Stimulated activated CD8-positive, alpha-beta memory T cell treated with anti-CD3 and anti-CD28 coated beads, Interleukin-7, amount 100 ng/mL, for 4 hours (primary cell): ENCODE results near the gene ZC3H6.
"Not testable (repeated sequence)": the region's sequence is repeated elsewhere in the genome, so short reads cannot be mapped to it uniquely, and the experiment has no call there.

Experiments used
- DNase-seq, 2 donors: peaks; one replicate each; pipeline ENCODE4 v3.0.0-alpha.2; 2020; ENCODE audit warnings: low read depth in 2 of 2

Gene ZC3H6

DNA sequence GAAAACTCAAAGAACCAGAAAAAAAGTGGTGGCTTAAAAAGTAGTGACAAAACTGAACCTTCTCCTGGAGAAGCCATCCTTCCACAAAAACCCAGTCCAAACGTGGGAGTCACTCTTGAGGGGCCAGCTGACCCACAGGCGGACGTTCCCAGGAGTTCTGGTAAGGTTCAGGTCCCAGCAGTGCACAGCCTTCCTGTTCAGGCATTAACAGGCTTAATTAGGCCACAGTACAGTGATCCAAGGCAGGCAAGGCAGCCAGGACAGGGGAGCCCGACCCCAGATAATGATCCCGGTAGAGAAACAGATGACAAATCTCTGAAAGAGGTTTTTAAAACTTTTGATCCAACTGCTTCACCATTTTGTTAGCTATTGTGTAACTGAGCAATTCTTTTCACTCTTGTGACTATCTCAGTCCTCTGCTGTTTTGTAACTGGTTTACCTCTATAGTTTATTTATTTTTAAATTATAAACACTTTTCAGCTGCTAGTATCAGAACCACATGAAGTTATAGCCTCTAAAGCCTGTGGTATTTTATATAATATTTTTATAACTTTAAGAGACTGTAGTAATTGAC is 56.8 kb downstream of the ZC3H6 start:
- no peak for DNase-seq

- DNase-seq = no peak
Measured at GRCh38 chr2:112335600-112335999, 60.2 kb downstream of the ZC3H6 start.

- no peak for DNase-seq
Measured at GRCh38 chr2:112339986-112340385, 64.6 kb downstream of the ZC3H6 start.

- no peak for DNase-seq
Measured at GRCh38 chr2:112340475-112341267, 65.3 kb downstream of the ZC3H6 start.

DNA sequence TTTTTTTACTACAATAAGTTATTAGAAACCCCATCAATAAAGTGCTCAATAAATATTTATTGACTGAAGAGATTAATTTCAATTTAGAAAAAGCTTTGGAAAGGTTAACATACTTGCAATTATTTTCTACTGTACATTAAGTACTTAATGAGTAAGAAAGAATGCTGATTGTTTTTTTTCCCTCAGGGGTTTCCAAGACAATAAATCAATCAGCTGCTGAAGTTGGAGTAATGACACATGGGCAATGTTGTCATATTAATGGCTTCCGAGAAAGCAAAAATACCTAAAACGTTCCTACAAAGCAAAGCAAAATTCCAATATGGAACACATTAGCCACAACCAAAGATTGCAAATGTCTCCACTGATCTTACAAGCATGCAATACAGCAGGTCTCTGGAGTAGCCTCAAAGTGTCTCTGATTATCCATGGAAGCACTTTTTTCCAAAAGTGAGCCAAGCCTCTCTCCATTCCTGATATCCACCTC is 66.7 kb downstream of the ZC3H6 start:
- DNase-seq = no peak

- DNase-seq = no peak
Measured at GRCh38 chr2:112343827-112344585, 68.6 kb downstream of the ZC3H6 start.

- DNase-seq = no peak
Measured at GRCh38 chr2:112345030-112346027, 69.9 kb downstream of the ZC3H6 start.

- not testable (repeated sequence) for DNase-seq
Measured at GRCh38 chr2:112352292-112352691, 76.9 kb downstream of the ZC3H6 start.

- not testable (repeated sequence) for DNase-seq
Measured at GRCh38 chr2:112352809-112353603, 77.6 kb downstream of the ZC3H6 start.

DNA sequence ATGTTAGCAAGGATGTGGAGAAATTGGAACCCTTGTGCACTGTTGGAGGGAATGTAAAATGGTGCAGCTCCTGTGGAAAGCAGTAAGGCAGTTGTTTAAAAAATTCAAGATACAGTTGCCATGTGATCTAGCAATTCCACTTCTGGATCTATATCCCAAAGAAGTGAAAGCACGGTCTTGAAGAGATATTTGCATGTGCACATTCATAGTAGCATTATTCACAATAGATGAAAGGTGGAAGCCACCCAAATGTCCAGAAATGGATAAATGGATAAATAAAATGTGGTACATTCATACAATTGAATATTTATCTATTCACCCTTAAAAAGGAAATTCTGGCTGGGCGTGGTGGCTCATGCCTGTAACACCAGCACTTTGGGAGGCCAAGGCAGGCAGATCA is 78.9 kb downstream of the ZC3H6 start:
- DNase-seq = not testable (repeated sequence)

DNA sequence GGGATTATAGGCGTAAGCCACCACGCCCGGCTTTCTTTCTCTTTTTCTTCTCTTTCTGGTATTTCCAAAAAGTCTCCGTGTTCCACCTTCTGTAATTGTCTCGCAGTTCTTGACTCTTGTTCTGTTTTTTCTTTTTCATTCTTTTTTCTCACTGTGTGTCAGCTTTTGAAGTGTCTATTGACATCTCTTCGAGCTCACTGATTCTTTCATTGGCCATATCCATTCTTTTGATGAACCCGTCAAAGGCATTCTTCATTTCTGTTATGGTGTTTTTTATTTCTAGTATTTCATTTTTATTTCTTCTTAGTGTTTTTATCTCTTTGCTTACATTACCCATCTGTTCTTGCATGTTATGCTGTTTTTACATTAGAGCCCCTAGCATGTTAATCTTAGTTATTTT is 84.7 kb downstream of the ZC3H6 start:
- DNase-seq = not testable (repeated sequence)
